ENCODE measurements around the gene IGSF9.

IGSF9 gene

DNA sequence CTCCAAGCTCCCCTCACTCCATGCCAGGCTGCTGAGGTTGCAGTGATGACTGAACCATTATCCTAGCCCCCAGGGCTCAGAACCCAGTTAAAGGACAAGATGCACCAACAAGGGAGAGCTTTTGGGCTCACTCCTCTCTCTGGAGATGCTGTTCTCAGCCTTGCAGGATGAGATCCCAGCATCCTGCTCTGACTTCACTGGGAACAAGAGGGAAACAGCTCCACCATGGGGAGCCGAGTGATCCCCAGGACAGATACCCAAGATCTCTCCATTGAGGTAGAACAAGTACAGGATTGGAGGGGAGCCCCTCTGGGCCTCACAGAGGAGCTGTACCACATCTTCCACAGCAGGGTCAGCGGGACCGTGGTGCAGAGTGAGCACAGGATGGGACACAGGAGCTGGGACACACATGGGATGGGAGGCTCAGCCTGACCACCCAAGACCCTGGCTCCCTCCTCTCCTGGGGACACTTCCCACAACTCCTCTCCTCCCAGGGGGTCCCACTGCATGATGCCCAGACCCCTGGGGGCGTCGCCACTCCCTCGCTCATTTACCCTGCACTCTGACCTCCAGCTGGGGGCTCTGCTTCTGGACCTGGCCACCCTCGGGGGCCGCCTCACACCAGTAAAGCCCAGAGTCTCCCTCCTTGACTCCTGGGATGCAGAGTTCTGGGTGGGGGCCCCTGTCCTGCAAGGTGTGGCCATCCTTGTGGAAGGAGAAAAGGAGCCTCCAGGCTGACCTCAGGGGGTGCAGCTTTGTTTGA is 27.2 kb upstream of the IGSF9 start:
- no peak for DNase-seq

DNA sequence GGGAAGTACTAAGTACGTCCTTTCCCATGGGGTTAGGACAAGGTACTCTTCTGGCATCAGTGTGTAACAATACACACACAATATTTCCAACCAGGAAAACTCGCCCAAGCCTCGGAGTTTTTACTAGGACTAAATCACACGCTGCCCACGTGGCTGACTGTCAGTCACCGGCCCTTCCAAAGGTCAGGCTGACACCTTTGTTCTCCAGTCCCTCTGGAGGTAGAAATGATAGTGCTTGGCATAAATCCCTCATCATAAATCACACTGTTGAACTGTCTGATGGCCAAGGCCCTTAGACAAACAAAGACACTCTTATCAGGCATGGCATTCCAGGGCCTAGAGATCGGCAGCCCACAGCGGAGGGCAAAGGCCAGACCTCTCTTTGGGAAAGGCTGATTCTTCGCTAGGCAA is 25.5 kb upstream of the IGSF9 start:
- no peak for DNase-seq

DNA sequence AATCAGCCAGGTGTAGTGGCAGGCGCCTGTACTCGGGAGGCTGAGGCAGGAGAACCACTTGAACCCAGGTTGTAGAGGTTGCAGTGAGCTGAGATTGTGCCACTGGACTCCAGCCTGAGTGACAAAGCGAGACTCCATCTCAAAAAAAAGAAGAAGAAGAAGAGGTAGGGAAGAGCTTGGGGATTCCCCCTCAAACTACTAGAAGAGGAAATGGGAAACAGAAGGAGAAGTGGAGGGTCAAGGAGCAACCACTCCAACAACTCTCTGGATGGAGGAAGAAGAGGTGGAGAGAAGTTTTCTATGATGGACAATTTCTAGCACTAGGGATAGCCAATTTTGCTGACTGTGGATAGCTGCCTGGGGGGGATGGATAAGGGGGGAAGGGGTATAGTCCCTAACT is 23.5 kb upstream of the IGSF9 start:
- DNase-seq = no peak

- no peak for DNase-seq
Observed at GRCh38 chr1:159965263-159965662, 19.9 kb upstream of the IGSF9 start.

DNA sequence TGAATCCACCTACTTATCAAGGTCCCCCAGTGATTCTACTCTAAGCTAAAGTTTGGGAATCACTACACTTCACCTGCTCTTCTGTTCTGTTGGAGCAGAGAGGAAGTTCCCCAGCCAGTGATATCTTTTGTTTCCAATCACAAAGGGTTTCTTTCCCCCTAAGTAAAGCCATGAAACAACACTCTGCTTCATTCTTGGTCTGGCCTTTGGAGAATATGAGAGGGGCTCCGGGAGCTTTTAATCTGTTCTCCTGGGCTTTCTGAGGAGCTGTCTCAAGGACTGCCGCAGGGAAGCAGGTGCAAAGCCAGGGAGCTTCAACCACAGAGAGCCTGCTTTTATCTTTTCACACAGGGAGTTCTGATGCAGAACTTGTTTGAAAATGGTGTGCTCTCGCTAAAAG is 18.7 kb upstream of the IGSF9 start:
- DNase-seq = no peak

- no peak for DNase-seq
Observed at GRCh38 chr1:159962176-159962575, 16.8 kb upstream of the IGSF9 start.

- no peak for DNase-seq
Observed at GRCh38 chr1:159961636-159962035, 16.2 kb upstream of the IGSF9 start.

- no peak for DNase-seq
Observed at GRCh38 chr1:159960721-159961381, 15.4 kb upstream of the IGSF9 start.

DNA sequence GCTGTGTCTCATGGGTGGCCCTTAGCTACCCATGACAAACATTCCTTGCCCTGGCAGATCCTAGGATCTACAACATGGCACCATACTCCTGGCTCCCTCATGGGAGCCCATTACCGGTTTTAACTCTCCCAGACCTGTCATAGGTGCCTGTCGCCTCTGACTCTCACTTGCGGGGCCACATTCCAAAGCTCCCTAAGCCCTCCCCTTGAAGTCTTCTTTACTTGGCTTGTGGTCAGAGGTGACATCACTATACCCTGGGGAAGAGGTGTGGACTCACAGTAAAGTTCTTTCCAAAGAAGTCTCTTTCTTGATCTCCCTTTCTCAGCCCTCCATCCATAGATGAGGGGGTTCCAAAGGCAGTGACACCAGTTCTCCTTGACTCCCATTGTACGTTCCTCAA is 14.0 kb upstream of the IGSF9 start:
- DNase-seq = no peak

DNA sequence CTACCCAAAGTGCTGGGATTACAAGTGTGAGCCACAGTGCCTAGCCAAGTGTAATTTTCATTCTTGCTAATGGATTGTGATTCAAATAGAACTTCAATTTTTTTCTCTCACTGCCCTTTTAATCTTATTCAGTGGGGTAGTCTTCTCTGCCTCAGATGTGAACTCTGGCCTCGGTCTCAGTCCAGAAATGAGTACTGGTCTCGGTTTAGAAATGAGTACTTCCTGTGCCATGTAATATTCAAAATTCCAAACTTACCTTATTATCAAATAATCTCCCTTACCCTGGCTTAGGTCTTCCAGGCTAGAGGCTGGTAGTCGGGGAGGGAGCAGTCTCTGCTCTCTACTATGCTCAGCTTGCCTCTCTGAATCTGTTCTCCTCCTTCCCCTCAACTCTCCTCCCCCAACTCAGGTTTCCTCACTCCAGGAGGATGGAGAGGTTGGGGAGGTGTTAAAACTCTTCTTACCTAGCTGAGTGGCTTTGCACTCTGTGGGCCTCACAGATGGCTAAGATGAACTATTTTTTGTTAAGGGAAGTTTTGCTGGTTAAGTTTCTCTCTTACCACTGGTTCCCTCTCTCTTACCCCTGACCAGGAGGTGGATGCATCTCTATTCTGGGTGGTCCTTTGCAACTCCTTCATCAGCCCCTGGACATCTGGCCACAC is 13.4 kb upstream of the IGSF9 start:
- no peak for DNase-seq

GRCh38 chr1:159957824-159958268 is 12.4 kb upstream of the IGSF9 start:
- no peak for DNase-seq

DNA sequence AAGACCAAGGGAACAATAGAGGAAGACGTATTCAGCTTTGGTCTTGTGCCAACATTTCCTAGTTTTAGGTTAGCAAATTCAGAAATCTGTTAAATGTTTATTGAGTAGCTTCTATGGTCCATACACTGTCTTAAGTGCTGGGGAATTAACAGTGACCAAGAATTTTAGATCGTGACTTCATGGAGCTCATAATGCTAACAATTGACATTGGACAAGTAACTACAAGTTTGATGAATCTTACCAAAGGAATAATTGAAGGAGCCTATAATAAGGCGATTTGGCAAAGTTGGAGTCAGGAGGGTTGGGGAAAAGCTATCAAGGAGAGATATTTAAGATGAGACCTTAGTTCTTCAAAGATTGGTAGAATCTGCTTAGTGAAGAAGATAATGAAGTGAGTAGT is 10.0 kb upstream of the IGSF9 start:
- no peak for DNase-seq

DNA sequence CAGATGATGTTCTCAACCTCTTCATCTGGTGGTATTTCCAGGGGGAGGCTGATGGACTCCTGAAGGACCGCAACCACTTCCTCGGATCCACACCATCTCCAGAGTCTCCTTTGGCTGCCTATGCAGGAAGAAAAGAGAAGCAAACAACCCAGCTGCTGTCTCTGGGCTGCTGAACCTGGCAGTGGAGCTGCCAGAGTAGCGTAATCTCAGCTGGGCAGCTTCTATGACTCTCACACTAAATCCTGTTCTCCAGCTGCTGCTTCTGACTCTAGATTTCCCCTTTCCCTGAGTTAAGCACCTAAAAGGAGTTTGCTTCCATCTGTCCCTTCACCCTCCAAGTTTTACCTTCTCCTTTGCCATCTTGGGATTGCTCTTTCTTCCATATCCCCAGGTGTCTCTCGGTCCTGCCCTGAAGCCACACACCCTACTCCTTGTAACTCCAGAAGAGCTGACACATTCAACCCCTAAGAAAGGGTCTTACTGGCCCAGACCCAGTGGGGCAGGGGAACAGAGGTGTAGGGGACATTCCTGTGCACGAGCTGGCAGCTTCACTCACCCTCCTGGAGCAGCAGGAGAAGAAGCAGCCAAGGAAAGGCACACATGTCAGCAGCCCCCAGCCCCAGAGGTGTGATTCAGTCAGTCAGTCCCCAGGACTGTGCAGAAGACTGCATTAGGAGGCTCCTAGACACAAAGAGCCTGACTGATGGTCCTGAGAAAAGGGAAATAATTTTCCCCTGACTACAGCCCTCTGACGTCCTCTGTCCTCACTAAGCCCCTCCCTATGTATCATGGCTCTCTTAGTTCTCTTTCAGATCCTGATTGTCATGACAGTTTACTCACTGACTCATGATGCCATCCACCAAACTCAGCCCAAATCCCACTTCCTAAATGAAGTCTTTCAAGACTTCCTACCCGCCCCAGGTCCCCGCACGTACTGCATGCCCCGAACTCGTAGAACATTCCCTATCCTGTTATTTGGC is 8.4 kb upstream of the IGSF9 start, which contains the start of gene SLAMF9:
SLAMF9 (minus strand) TSS at position 702 of the 980 bp plus-strand sequence; CDS start at position 602, 100 bp downstream.
- no peak for DNase-seq

- DNase-seq = no peak
Observed at GRCh38 chr1:159952932-159953331, 7.5 kb upstream of the IGSF9 start.

- no peak for DNase-seq
Observed at GRCh38 chr1:159951551-159951950, 6.1 kb upstream of the IGSF9 start.

DNA sequence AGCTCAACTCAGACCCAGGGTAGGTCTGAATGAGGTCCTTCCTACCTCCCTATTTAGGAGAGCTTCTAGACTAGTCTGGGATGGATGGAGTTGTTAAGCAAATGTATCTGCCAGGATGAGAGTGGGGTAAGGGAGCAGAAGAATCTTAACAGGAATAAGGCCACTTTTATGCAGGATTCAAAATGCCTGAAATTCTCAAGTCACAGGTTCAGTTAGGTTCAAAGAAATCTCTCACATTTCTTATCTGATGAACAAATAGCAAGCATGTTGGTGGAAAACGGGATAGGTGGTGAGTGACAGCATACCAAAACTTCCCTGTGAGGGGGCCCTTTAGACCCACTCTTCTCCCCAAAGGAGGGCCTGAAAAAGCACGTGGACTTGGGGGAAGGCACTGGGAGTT is 5.6 kb upstream of the IGSF9 start:
- no peak for DNase-seq

GRCh38 chr1:159949981-159950381 is 4.6 kb upstream of the IGSF9 start:
- DNase-seq = no peak

GRCh38 chr1:159949123-159949522 is 3.7 kb upstream of the IGSF9 start:
- no peak for DNase-seq

- DNase-seq = no peak
Observed at GRCh38 chr1:159947942-159948341, 2.5 kb upstream of the IGSF9 start.

DNA sequence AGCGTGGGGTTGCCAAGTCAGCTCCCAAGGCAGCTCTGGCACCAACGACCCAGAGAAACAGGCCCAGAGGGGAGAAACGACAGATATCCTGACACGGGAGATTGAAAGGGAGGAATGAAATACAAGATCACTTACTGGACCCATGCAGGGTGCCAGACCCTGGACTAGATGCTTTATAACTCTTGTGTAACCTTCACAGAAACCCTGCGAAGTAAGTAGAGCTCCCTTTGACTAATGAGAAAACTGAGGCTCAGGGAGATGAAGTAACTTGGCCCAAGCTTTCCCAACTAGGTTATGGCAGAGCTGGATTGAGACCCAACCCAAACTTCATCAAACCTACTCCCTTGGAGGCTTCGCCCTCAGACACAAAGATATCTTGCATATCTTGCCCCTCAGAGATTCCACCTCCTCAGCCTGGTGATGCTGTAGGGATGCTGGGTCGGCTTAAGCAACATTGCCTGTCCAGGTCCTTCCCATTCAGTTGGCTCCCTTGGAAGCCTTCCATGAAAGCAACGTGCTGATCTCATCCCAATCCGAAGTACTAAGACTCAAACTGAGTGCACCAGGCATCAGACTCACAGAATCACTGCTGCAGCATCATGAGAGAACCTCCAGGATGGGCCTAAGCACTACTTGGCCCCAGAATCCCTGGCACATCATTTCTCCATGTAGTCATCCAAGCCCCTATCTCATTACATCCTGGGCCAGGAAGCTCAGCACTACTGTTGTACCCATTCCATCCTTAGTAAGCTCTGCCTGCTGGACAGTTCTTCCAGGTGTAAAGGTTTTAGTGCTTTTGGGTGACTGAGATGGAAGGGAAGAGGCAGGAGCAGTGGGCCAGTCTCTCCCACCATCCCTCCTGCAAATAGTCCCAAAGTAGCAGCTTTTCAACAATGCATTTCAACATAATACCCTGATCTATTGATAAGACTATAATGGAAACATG is 1.1 kb upstream of the IGSF9 start:
- DNase-seq = no peak

Measured in cerebellar nuclear complex (tissue), 1 donor.